Neuronal stem cell (in vitro differentiated cells): Measurements from ENCODE around the gene DVL2.
"Not testable (repeated sequence)": the region's sequence is repeated elsewhere in the genome, so short reads cannot be mapped to it uniquely, and the experiment has no call there.

Source experiments
- DNase-seq: peaks from one replicate; pipeline ENCODE4 v3.0.0-alpha.2; 2013; ENCODE audit warnings: low spot score
- H2AFZ ChIP-seq: one replicate; pipeline ENCODE4 v1.6.1; 2013; ENCODE audit warnings: mild to moderate bottlenecking, low read length, inconsistent platforms
- H2AK5ac ChIP-seq: 2 replicates; pipeline ENCODE4 v1.6.1; 2013; ENCODE audit warnings: low read depth, mild to moderate bottlenecking, inconsistent platforms, low read length, moderate library complexity, mixed read lengths
- H2BK120ac ChIP-seq: 2 replicates; pipeline ENCODE4 v1.6.1; 2013; ENCODE audit warnings: low read depth, mild to moderate bottlenecking, inconsistent platforms, low read length, moderate library complexity, mixed read lengths
- H2BK12ac ChIP-seq: one replicate; pipeline ENCODE4 v1.6.1; 2013; ENCODE audit warnings: low read length, inconsistent platforms
- H2BK15ac ChIP-seq: 2 replicates; pipeline ENCODE4 v1.6.1; 2013; ENCODE audit warnings: mild to moderate bottlenecking, low read length, inconsistent platforms, mixed read lengths
- H2BK5ac ChIP-seq: one replicate; pipeline ENCODE4 v1.6.1; 2013; ENCODE audit warnings: inconsistent platforms, mild to moderate bottlenecking, low read length, moderate library complexity
- H3K14ac ChIP-seq: one replicate; pipeline ENCODE4 v1.6.1; 2013; ENCODE audit warnings: low read length, inconsistent platforms
- H3K18ac ChIP-seq: 2 replicates; pipeline ENCODE4 v1.6.1; 2013; ENCODE audit warnings: low read length, inconsistent platforms
- H3K23ac ChIP-seq: 2 replicates; pipeline ENCODE4 v1.6.1; 2013; ENCODE audit warnings: low read depth, mild to moderate bottlenecking, mixed read lengths, low read length, inconsistent platforms; ENCODE audit not compliant: poor library complexity
- H3K27ac ChIP-seq: replicated peaks from 3 replicates; pipeline ENCODE4 v1.5.1; 2013; ENCODE audit warnings: low read length, inconsistent platforms
- H3K27me3 ChIP-seq, 3 experiments: 2 replicates each; pipeline ENCODE4 v1.6.1; 2013; ENCODE audit warnings: low read length in 3 of 3, mild to moderate bottlenecking in 2 of 3, inconsistent platforms in 1 of 3, low read depth in 1 of 3, mixed read lengths in 1 of 3, moderate library complexity in 1 of 3; ENCODE audit not compliant: control insufficient read depth in 3 of 3, insufficient read depth in 3 of 3
- H3K36me3 ChIP-seq, 2 donors: replicated peaks in 1 of 2; 2 replicates each; pipeline ENCODE4 v1.6.1; 2013; ENCODE audit warnings: low read length in 2 of 2; ENCODE audit not compliant: control insufficient read depth in 2 of 2, insufficient read depth in 2 of 2
- H3K4ac ChIP-seq: 2 replicates; pipeline ENCODE4 v1.6.1; 2013; ENCODE audit warnings: inconsistent platforms, mild to moderate bottlenecking, low read length, moderate library complexity
- H3K4me1 ChIP-seq, 2 donors: 1 replicate in 1 of 2; 2 replicates in 1 of 2; pipeline ENCODE4 v1.6.1; 2013; ENCODE audit warnings: low read length in 2 of 2, low read depth in 1 of 2; ENCODE audit not compliant: control insufficient read depth in 2 of 2, insufficient read depth in 1 of 2
- H3K4me2 ChIP-seq: one replicate; pipeline ENCODE4 v1.6.1; 2013; ENCODE audit warnings: mild to moderate bottlenecking, low read length, inconsistent platforms; ENCODE audit not compliant: insufficient read depth, poor library complexity, severe bottlenecking
- H3K4me3 ChIP-seq, 2 donors: 2 replicates each; pipeline ENCODE4 v1.5.1; 2013; ENCODE audit warnings: low read length in 2 of 2, mild to moderate bottlenecking in 2 of 2, inconsistent platforms in 1 of 2, moderate library complexity in 1 of 2
- H3K79me1 ChIP-seq: one replicate; pipeline ENCODE4 v1.6.1; 2013; ENCODE audit warnings: low read depth, mild to moderate bottlenecking, inconsistent platforms, low read length, moderate library complexity
- H3K9ac ChIP-seq: one replicate; pipeline ENCODE4 v1.6.1; 2013; ENCODE audit warnings: mild to moderate bottlenecking, low read depth, low read length, inconsistent platforms; ENCODE audit not compliant: poor library complexity
- H3K9me3 ChIP-seq, 2 donors: replicated peaks in 1 of 2; 2 replicates each; pipeline versions ENCODE3 to v1.6.1; 2013; ENCODE audit warnings: low read length in 2 of 2, mild to moderate bottlenecking in 2 of 2, inconsistent platforms in 1 of 2, low read depth in 1 of 2, mixed read lengths in 1 of 2, moderate library complexity in 1 of 2; ENCODE audit not compliant: control insufficient read depth in 2 of 2, insufficient read depth in 1 of 2
- H4K8ac ChIP-seq: one replicate; pipeline ENCODE4 v1.6.1; 2013; ENCODE audit warnings: low read depth, mild to moderate bottlenecking, inconsistent platforms, low read length, moderate library complexity
- H4K91ac ChIP-seq: one replicate; pipeline ENCODE4 v1.6.1; 2013; ENCODE audit warnings: low read length, low read depth, mild to moderate bottlenecking, inconsistent platforms; ENCODE audit not compliant: poor library complexity
- WGBS, 2 donors: extraction: QIAGEN DNeasy Blood & Tissue Kit; methylation state at CpG; one replicate each; pipeline ENCODE4 v1.1.7; 2013; ENCODE audit warnings: missing lambda C conversion rate in 2 of 2, mixed read lengths in 1 of 2; ENCODE audit not compliant: insufficient read length in 2 of 2, insufficient replicate concordance in 1 of 2; ENCODE audit errors: extremely low coverage in 2 of 2; 5-methylcytosine and 5-hydroxymethylcytosine counted together

DVL2 gene

GRCh38 chr17:7184091-7184488 lies 50.2 kb downstream of the DVL2 start:
- Histone ChIP-seq H3K14ac (no peak overlapping the region), H3K4me1 (peaks cover 0 to under 1% of the 10 kb centered on the region in 2 donors), H3K9ac (no peak overlapping the region), H3K27me3 (no peaks in the 10 kb centered on the region), H3K27ac (no peak overlapping the region), H3K4me3 (no peak overlapping the region), H3K18ac (no peak overlapping the region), H4K91ac (no peak overlapping the region), H2AK5ac (no peak overlapping the region), H3K4me2 (no peak overlapping the region), H2BK12ac (no peak overlapping the region), H4K8ac (no peak overlapping the region), H3K9me3 (no peaks in the 10 kb centered on the region), H2BK120ac (no peak overlapping the region), H2BK15ac (no peak overlapping the region), H3K23ac (no peak overlapping the region), H3K79me1 (no peaks in the 10 kb centered on the region), H2AFZ (no peak overlapping the region), H2BK5ac (no peak overlapping the region), H3K4ac (no peak overlapping the region), H3K36me3 (peaks cover 3 to 19% of the 10 kb centered on the region in 2 donors)
- no CpG with 5 or more reads among the region's 14 CpGs for WGBS, 2 donors
- DNase-seq, result no peak

GRCh38 chr17:7183433-7184090 lies 50.8 kb downstream of the DVL2 start:
- no peak overlapping the region for H3K23ac ChIP-seq
- H3K14ac ChIP-seq, result no peak overlapping the region
- H2BK12ac ChIP-seq, result no peak overlapping the region

GRCh38 chr17:7182101-7182500 lies 52.2 kb downstream of the DVL2 start:
- not testable (repeated sequence) for H2BK120ac ChIP-seq, H3K27me3 ChIP-seq, H3K18ac ChIP-seq, H3K36me3 ChIP-seq, H3K14ac ChIP-seq, H3K79me1 ChIP-seq, H2BK12ac ChIP-seq, H2AFZ ChIP-seq, H2AK5ac ChIP-seq, H3K4me2 ChIP-seq, H3K4ac ChIP-seq, H3K23ac ChIP-seq, H4K8ac ChIP-seq, H3K9ac ChIP-seq, DNase-seq, H4K91ac ChIP-seq, H2BK5ac ChIP-seq, H3K27ac ChIP-seq, H3K4me3 ChIP-seq, H2BK15ac ChIP-seq, H3K9me3 ChIP-seq
- peaks cover 5 to 10% of the 10 kb centered on the region in 2 donors for H3K4me1 ChIP-seq
- no CpG with 5 or more reads among the region's 2 CpGs for WGBS, 2 donors

More at GRCh38 chr17:7183433-7184090, 50.8 kb downstream of the DVL2 start:
- H3K4ac ChIP-seq, result no peak overlapping the region
- H2BK15ac ChIP-seq, result no peak overlapping the region
- H3K9me3 ChIP-seq, result no peaks in the 10 kb centered on the region
- no peak overlapping the region for H3K18ac ChIP-seq
- H2BK120ac ChIP-seq, result no peak overlapping the region
- H3K4me1 ChIP-seq, result peaks cover 0 to 2% of the 10 kb centered on the region in 2 donors
- H3K27me3 ChIP-seq, result no peaks in the 10 kb centered on the region
- H2AFZ ChIP-seq, result no peak overlapping the region
- H3K27ac ChIP-seq, result no peak overlapping the region
- no peak overlapping the region for H2AK5ac ChIP-seq
- H3K4me3 ChIP-seq, result no peak overlapping the region
- H3K79me1 ChIP-seq, result no peaks in the 10 kb centered on the region
- H4K91ac ChIP-seq, result no peak overlapping the region
- no peak overlapping the region for H3K4me2 ChIP-seq
- H2BK5ac ChIP-seq, result no peak overlapping the region
- no CpG with 5 or more reads among the region's 7 CpGs for WGBS, 2 donors
- no peak overlapping the region for H4K8ac ChIP-seq
- H3K9ac ChIP-seq, result no peak overlapping the region
- peaks cover 3 to 15% of the 10 kb centered on the region in 2 donors for H3K36me3 ChIP-seq
- no peak for DNase-seq

- peak within 1 kb of the TSS; percentile 96 for H2AFZ ChIP-seq
- no peak within 1 kb of the TSS for H2BK5ac ChIP-seq
- H3K23ac ChIP-seq, result no peak within 1 kb of the TSS
- no peak within 1 kb of the TSS for H4K91ac ChIP-seq
- DNase-seq, result no peak
- peak within 1 kb of the TSS; percentile 76 for H2BK15ac ChIP-seq
- H3K4me1 ChIP-seq, result peaks cover 10 to 15% of the 10 kb centered on the region in 2 donors
- H3K4me2 ChIP-seq, result peak within 1 kb of the TSS; percentile 100
- no peak within 1 kb of the TSS for H3K4ac ChIP-seq
- peak within 1 kb of the TSS; percentile 61 to 81 for H3K4me3 ChIP-seq
- H3K36me3 ChIP-seq, result peaks cover 0 to 2% of the 10 kb centered on the region in 2 donors
- H2BK12ac ChIP-seq, result no peak within 1 kb of the TSS
- H3K18ac ChIP-seq, result peak within 1 kb of the TSS; percentile 55
- H3K9ac ChIP-seq, result no peak within 1 kb of the TSS
- H2AK5ac ChIP-seq, result peak within 1 kb of the TSS; percentile 26
- WGBS, 2 donors, result no CpG with 5 or more reads among the region's 20 CpGs
- peaks cover 2% of the 10 kb centered on the region for H3K79me1 ChIP-seq
- peaks cover 0 to 21% (median 0%) of the 10 kb centered on the region in 3 experiments for H3K27me3 ChIP-seq
- peak within 1 kb of the TSS; percentile 2 for H3K14ac ChIP-seq
- no peak within 1 kb of the TSS for H2BK120ac ChIP-seq
- H3K27ac ChIP-seq, result no peak within 1 kb of the TSS
- peak within 1 kb of the TSS; percentile 49 for H4K8ac ChIP-seq
- peaks cover 0 to 10% of the 10 kb centered on the region in 2 donors for H3K9me3 ChIP-seq
Observed at GRCh38 chr17:7179317-7180254, 54.7 kb downstream of the DVL2 start, which contains the start of gene ASGR1. Gene ASGR1, minus strand, starts transcription at chr17:7179370. Its CDS starts 807 bp downstream, at chr17:7178563.
